Measurements from ENCODE around the gene PLEKHG2.
"Not testable (repeated sequence)": the region's sequence is repeated elsewhere in the genome, so short reads cannot be mapped to it uniquely, and the experiment has no call there.

Gene PLEKHG2, protein sequence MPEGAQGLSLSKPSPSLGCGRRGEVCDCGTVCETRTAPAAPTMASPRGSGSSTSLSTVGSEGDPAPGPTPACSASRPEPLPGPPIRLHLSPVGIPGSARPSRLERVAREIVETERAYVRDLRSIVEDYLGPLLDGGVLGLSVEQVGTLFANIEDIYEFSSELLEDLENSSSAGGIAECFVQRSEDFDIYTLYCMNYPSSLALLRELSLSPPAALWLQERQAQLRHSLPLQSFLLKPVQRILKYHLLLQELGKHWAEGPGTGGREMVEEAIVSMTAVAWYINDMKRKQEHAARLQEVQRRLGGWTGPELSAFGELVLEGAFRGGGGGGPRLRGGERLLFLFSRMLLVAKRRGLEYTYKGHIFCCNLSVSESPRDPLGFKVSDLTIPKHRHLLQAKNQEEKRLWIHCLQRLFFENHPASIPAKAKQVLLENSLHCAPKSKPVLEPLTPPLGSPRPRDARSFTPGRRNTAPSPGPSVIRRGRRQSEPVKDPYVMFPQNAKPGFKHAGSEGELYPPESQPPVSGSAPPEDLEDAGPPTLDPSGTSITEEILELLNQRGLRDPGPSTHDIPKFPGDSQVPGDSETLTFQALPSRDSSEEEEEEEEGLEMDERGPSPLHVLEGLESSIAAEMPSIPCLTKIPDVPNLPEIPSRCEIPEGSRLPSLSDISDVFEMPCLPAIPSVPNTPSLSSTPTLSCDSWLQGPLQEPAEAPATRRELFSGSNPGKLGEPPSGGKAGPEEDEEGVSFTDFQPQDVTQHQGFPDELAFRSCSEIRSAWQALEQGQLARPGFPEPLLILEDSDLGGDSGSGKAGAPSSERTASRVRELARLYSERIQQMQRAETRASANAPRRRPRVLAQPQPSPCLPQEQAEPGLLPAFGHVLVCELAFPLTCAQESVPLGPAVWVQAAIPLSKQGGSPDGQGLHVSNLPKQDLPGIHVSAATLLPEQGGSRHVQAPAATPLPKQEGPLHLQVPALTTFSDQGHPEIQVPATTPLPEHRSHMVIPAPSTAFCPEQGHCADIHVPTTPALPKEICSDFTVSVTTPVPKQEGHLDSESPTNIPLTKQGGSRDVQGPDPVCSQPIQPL (N-terminal part only)

GRCh38 chr19:39412100-39412866 is at the start of gene PLEKHG2:
PLEKHG2 (plus strand) TSS chr19:39412669; CDS start chr19:39414087, 1,418 bp downstream.
- peak; percentile 99 for DNase-seq

GRCh38 chr19:39362682-39363657 is 49.5 kb upstream of the PLEKHG2 start:
- DNase-seq = no peak

DNA sequence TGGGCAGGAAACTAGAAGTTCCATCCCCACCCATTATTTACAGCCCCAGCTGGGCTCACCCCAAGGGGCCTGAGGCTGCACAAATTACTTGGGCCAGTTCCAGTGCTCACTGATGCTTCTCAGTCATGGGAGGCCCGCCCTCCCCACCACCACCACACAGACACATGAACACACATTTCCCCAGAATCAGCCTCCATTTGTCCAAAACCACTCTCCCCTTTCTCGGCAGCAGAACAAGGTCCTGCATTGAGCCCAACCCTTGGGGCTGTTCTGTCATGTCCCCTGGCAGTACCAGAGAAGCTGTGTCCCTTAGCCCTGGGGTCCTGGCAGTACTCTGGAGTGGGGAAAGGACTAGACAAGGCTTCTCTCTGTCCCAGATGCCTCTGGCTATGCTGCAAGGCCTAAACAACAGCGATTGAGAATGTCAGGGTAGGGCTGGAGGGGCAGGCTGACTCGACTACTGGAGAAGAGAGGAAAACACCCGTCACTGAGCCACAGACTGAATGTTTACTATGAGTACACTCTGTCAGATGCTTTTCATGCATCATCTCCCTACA is 48.5 kb upstream of the PLEKHG2 start:
- peak; percentile 69 for DNase-seq

- DNase-seq = no peak
Observed at GRCh38 chr19:39365531-39365930, 46.9 kb upstream of the PLEKHG2 start.

DNA sequence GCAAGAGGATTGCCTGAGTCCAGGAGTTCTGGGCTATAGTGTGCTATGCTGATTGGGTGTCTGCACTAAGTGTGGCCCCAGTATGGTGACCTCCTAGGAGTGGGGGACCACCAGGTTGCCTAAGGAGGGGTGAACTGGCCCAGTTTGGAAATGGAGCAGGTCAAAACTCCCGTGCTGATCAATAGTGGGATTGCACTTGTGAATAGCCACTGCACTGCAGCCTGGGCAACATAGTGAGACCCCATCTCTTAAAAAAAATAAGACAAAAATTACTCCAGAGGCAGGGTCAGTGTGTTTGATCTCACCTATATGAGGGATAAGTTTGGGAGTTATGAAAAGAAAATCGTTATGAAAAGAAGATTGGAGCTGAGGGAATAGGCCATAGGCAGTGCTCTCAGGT is 43.3 kb upstream of the PLEKHG2 start:
- no peak for DNase-seq

DNA sequence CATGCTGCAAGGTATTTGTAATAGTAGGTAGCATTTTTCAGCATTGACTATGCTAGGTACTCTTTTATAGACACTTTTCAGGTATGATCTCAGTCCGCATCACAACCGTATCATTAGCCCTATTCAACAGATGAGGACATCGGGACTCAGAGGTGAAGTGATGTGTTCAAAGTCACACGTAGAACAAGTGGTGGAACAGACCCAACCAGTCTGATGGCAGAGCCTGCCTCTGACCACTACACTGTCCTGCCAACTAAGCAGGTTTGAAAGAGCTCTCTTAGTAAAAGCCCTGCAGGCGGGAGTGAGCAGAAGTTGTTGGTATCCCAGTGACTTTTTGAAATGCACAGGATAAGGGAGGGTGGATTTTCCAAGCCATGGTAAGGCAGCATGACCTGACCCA is 41.7 kb upstream of the PLEKHG2 start:
- DNase-seq = no peak

GRCh38 chr19:39372047-39372802 is 40.2 kb upstream of the PLEKHG2 start:
- DNase-seq = peak; percentile 92

DNA sequence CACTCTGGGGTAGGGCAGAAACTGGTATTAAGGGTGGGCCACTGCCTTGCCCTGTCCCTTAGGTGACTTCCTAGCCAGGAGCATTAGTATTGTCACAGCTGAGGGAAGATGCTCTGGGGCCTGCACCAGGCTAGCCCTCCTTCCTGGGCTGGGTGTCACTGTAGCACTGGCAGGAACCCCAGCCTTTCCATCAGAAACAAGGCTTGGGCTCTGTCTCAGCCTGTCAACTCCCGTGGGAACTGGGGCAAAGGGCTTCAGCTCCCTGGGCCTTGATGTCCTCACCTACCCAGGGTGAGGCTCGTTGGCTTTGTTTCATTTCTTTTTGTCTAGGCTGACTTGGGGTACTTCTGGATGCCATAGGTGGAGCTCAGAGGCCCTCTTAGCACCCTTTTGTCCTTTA is 39.5 kb upstream of the PLEKHG2 start:
- DNase-seq = no peak

DNA sequence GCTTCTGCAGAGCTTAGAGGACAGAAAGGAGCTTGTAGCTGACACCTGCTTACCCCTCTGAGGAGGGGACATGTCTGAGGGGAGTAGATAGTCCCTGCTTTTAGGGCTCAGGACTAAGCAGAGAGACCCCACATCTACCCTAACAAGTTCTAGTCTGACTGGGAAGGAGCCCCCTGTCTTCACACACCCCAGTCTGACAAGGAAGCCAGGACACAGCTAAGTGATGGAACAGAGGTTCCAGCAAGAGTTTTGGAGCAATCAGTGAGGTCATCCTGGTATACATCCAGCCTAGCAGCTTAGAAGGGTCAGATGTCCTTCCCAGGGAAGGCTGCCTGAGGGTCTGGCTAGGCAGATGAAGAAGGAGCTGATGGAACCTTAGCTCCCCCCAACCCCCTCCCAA is 36.5 kb upstream of the PLEKHG2 start:
- no peak for DNase-seq

- no peak for DNase-seq
Observed at GRCh38 chr19:39377373-39378362, 34.8 kb upstream of the PLEKHG2 start.

DNA sequence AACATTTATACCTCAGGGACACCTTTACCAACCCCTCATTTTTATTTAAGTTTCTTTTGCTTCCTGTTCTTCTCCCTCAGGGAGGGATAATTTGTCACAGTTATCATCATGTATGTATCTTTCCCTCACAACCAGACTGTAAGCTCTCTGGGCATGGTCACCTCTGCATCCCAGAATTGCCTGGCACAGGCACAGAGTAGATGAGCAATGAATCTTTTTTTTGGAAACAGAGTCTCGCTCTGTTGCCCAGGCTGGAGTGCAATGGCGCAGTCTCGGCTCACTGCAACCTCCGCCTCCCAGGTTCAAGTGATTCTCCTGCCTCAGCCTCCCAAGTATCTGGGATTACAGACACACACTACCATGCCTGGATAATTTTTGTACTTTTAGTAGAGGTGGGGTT is 33.1 kb upstream of the PLEKHG2 start:
- DNase-seq = not testable (repeated sequence)

DNA sequence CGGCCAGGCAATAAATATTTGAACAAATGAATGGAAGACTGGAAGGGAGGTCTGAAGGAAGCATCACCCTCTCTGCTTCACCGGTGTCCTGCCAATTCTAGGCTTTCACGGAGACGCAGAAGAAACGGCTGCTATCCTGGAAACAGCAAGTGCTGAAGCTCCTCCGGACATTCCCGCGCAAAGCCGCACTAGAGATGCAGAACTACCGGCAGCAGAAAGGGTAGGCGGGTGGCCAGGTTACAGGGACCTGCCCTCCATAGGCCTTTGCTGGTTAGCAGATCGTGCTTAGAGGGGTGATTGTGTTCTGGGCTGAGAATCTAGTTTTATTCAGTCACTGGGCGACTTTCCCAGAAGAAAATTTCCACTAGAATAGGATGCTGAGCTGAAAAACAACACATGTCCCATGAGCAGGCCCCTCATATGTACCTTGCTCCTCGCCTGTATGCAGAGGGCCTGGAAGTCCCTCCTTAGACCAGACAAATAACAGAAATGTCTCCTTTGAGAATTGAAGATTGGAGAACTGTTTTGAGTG is 32.5 kb upstream of the PLEKHG2 start:
- no peak for DNase-seq

DNA sequence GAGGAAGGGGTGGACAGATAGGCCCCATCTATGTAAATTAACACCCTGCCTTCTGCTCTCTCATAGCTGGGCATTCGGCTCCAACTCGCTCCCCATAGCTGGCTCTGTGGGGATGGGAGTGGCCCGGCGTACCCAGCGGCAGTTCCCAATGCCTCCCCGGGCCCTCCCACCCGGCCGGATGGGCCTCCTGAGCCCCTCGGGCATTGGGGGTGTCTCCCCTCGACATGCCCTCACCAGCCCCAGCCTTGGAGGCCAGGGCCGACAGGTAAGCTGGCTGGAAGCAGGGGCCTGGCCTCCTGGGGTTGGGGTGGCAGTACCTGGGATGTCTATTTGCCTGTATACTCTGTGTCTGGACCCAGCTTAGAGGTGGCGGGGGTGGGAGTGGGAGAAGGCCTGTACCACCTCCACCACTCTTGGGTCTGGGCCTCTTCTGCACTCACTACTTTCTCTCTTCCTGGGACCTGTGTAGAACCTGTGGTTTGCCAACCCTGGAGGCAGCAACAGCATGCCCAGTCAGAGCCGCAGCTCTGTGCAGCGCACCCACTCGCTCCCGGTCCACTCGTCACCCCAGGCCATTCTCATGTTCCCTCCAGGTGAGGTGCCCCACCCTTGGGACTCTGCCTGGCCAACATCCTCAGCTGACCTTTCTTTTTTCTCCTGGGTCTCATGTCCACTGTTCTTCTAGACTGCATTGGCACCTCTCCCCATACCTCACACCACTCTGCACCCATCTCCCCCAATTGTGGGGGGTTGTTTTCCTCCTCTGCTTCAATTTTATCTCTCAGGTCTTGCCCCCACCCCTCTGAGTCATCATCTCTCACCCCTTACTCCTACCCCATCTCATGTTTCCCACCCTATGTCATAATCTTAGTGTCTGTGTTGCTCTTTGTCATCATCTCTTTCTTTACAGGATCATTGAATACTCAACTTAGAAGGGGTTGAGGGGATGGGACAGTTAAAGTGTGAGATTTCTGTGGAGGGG is 31.7 kb upstream of the PLEKHG2 start:
- no peak for DNase-seq

DNA sequence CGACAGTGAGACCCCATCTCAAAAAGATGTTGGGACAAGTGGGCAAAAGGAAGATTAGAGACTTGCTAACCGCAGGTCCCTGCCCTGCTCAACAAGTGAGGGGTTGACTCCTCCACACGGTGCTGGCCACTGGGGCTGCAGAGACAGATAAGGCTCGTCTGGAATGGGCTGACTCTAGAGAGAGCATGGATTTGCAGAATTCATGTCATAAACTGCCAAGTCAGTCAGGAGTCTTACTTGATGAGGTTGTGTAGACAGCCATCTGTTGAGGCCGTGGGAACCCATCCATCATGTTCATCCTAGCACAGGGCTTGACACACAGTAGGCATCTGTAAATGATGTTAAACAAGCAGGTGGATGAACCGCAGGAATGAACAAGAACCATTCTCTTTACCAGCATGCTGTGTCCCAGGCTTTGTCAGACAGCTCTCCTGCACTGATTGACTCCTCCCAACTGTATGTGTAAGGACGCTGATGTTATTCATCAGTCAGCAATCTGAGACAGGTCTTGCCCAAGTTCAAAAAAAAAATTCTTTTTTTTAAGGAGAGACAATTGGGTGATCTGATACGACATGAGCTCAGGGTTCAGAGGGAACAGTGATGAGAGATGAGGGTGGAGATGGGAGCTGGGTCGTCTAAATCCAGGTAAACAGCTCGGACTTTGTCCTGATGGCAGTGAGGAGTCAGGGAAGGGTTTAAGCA is 30.4 kb upstream of the PLEKHG2 start:
- DNase-seq = no peak

GRCh38 chr19:39382991-39383828 is 29.3 kb upstream of the PLEKHG2 start:
- DNase-seq = no peak
